D721Med (cell line): Measurements from ENCODE around the gene COL20A1.
"Not testable (repeated sequence)": the region's sequence is repeated elsewhere in the genome, so short reads cannot be mapped to it uniquely, and the experiment has no call there.

ENCODE experiments used
- DNase-seq: peaks from one replicate; pipeline ENCODE4 v3.0.0; 2011; ENCODE audit warnings: low spot score; ENCODE audit not compliant: insufficient read length
- FAIRE-seq: peaks from 2 replicates; lab custom pipeline; 2011; peaks lifted over from hg19 to GRCh38; lab: Jason Lieb, UNC
- CTCF ChIP-seq: IDR thresholded peaks from 2 replicates; pipeline ENCODE4 v1.5.1; 2012; ENCODE audit warnings: mild to moderate bottlenecking, control low read depth; ENCODE audit not compliant: insufficient read depth; ENCODE audit errors: missing control alignments

Gene COL20A1

GRCh38 chr20:63330084-63330760, 37.2 kb downstream of the COL20A1 start:
- no peak for TF ChIP-seq CTCF
- FAIRE-seq (no peak), DNase-seq (no peak)

DNA sequence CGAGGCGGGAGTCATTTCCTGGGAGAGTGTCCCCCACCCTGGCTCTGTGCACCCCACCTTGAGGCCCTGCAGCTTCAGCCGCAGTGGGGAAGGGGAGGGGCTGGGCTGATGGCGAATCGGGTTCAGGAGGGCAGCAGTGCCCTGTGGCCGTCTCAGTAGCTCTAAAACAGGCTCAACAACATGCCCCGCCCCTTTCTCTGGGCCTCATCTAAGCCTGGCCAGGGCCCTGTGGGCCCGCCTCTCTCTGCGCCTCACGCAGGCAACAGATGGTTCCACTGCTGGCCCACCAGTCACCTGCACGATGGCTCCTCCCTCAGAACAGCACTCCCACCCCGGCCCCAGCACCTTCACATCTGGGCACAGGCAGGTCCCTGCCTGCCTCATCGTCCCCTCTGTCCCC, 38.0 kb downstream of the COL20A1 start:
- no peak for FAIRE-seq
- TF ChIP-seq CTCF, result no peak

DNA sequence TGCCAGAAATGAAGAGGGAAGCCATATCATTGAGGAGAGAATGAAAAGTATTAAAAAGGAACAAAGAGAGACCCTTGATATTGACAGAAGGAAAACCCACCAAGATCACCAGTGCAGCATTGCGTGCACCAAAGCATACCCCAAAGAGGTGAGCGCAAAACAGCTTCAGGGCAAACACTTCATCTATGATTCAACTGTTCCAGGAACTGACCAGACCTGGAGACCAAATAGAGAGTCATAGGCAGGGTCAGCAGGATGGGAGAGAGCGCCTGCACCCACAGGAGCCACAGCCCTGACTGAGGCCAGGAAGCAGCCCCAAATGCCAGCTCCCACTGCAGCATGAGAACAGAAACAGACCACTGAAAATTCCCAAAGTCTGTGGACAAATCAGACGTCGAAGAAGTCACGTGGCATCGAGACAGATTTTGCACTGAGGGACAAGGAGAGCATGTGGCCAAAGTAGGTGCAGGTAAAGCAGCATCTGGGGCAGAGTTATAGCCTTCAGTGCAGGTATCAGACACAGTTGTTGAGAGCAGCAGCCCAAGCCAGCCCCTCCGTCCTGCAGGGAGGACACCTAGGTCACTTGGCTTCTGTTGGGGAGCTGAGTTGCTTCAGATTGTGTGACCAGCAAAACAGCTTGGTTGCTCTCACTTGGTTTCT, 38.9 kb downstream of the COL20A1 start:
- TF ChIP-seq CTCF, result no peak
- FAIRE-seq, result no peak
- no peak for DNase-seq

More for the DNA sequence above, 38.0 kb downstream of the COL20A1 start:
- no peak for DNase-seq

GRCh38 chr20:63332488-63333240, 39.7 kb downstream of the COL20A1 start:
- no peak for TF ChIP-seq CTCF
- DNase-seq (no peak), FAIRE-seq (no peak)

- TF ChIP-seq CTCF, result no peak
- FAIRE-seq (no peak), DNase-seq (no peak)
These were observed 40.4 kb downstream of the COL20A1 start for GRCh38 chr20:63333241-63333836.

GRCh38 chr20:63334356-63334755, 41.4 kb downstream of the COL20A1 start:
- no peak for TF ChIP-seq CTCF
- no peak for DNase-seq
- no peak for FAIRE-seq

GRCh38 chr20:63335060-63335459, 42.1 kb downstream of the COL20A1 start:
- not testable (repeated sequence) for FAIRE-seq, DNase-seq
